Measurements from ENCODE around the gene ZNF45.

DNA sequence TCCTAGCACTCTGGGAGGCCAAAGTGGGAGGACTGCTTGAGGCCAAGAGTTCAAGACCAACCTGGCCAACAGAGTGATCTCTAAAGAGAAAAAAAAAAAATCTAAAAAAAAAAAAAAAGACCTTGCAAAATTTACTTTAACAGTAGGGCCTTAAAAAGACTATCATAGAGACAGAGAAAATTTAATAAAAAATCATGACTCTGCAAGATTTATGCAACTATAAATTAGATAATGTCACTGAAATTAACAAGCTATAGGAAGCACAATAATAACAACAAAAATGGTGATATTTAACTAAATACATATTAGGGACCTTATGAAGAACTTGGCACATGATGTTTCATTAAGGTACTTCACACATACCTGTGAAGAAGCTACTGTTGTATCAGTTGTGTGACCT lies 11.2 kb downstream of the ZNF45 start:
- TF ChIP-seq, protein P1, sequence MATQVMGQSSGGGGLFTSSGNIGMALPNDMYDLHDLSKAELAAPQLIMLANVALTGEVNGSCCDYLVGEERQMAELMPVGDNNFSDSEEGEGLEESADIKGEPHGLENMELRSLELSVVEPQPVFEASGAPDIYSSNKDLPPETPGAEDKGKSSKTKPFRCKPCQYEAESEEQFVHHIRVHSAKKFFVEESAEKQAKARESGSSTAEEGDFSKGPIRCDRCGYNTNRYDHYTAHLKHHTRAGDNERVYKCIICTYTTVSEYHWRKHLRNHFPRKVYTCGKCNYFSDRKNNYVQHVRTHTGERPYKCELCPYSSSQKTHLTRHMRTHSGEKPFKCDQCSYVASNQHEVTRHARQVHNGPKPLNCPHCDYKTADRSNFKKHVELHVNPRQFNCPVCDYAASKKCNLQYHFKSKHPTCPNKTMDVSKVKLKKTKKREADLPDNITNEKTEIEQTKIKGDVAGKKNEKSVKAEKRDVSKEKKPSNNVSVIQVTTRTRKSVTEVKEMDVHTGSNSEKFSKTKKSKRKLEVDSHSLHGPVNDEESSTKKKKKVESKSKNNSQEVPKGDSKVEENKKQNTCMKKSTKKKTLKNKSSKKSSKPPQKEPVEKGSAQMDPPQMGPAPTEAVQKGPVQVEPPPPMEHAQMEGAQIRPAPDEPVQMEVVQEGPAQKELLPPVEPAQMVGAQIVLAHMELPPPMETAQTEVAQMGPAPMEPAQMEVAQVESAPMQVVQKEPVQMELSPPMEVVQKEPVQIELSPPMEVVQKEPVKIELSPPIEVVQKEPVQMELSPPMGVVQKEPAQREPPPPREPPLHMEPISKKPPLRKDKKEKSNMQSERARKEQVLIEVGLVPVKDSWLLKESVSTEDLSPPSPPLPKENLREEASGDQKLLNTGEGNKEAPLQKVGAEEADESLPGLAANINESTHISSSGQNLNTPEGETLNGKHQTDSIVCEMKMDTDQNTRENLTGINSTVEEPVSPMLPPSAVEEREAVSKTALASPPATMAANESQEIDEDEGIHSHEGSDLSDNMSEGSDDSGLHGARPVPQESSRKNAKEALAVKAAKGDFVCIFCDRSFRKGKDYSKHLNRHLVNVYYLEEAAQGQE (IDR thresholded peaks at IDR 0.05; ENCODE audit: borderline replicate concordance), result no peak
- TF ChIP-seq EZH2 (IDR thresholded peaks at IDR 0.05; ENCODE audit: borderline replicate concordance, insufficient read depth, low read length, poor library complexity, severe bottlenecking) (no peak), RAD21 (conservative IDR thresholded peaks at IDR 0.05) (no peak), POLR2AphosphoS5 (IDR thresholded peaks at IDR 0.05) (no peak)
- TF ChIP-seq, protein P2, sequence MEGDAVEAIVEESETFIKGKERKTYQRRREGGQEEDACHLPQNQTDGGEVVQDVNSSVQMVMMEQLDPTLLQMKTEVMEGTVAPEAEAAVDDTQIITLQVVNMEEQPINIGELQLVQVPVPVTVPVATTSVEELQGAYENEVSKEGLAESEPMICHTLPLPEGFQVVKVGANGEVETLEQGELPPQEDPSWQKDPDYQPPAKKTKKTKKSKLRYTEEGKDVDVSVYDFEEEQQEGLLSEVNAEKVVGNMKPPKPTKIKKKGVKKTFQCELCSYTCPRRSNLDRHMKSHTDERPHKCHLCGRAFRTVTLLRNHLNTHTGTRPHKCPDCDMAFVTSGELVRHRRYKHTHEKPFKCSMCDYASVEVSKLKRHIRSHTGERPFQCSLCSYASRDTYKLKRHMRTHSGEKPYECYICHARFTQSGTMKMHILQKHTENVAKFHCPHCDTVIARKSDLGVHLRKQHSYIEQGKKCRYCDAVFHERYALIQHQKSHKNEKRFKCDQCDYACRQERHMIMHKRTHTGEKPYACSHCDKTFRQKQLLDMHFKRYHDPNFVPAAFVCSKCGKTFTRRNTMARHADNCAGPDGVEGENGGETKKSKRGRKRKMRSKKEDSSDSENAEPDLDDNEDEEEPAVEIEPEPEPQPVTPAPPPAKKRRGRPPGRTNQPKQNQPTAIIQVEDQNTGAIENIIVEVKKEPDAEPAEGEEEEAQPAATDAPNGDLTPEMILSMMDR (IDR thresholded peaks at IDR 0.05; ENCODE audit: poor library complexity, severe bottlenecking), result no peak

All from neural cell (in vitro differentiated cells).